VCaP (cell line): ENCODE data around the gene ANKFN1.
A peak's percentile ranks its signal among the peaks of the same experiment; 100 is the strongest.

Source experiments
- H3K27ac ChIP-seq: fragments of 450-650 bp; 2 replicates; pipeline ENCODE4 v1.5.1; 2017
- CTCF ChIP-seq: fragments of 450-650 bp; conservative IDR thresholded peaks from 2 replicates; pipeline ENCODE4 v1.5.1; 2017; ENCODE audit warnings: mild to moderate bottlenecking, moderate library complexity

The ANKFN1 gene

GRCh38 chr17:56350592-56350991, 197.3 kb downstream of the ANKFN1 start:
- no peak for TF ChIP-seq CTCF
- no peak overlapping the region for H3K27ac ChIP-seq

DNA sequence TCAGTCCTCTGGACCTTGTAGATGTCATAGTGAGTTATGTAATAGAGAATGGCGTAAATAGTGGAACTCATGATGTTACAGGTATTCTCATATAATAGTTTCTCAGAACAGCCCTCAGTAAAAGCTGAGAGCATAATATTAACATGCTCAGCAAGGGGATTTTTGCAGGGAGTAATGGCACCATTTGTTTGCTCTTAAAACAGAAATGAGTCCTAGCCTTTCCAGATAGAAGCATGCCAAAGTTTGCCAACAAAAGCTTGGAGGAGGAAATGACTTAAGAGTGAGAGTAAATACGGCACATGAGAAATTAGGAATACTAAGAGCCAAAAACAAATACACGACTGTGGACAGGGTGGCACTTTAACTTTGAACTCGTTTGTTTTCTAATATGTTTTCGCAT, 198.4 kb downstream of the ANKFN1 start:
- peak overlapping the region; percentile 43; the same call in 1 of the 2 replicates for H3K27ac ChIP-seq
- no peak for TF ChIP-seq CTCF

- no peak for TF ChIP-seq CTCF
- no peak overlapping the region for H3K27ac ChIP-seq
These were observed 205.4 kb downstream of the ANKFN1 start for GRCh38 chr17:56358651-56359050.

GRCh38 chr17:56359518-56359917, 206.2 kb downstream of the ANKFN1 start:
- TF ChIP-seq CTCF, result no peak
- no peak overlapping the region for H3K27ac ChIP-seq

DNA sequence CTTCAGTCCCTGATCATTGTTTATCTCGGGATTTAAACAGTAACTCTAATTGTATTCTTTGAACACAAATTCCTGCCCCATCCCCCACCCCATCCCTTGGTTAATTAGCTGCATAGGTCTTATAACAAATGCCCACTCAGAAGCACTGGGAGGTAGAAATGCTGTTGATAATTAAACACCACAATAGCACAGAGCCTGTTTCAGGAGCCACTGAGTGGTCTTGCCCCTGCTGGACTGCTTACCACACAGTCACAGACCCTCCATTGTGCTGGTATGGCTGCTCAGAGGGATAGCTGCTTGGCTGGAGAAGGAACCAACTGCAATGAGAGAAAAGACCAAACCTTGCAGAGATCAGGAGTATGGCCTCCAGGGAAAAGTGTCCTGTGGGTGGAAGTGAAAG, 214.1 kb downstream of the ANKFN1 start:
- no peak for TF ChIP-seq CTCF
- no peak overlapping the region for H3K27ac ChIP-seq

DNA sequence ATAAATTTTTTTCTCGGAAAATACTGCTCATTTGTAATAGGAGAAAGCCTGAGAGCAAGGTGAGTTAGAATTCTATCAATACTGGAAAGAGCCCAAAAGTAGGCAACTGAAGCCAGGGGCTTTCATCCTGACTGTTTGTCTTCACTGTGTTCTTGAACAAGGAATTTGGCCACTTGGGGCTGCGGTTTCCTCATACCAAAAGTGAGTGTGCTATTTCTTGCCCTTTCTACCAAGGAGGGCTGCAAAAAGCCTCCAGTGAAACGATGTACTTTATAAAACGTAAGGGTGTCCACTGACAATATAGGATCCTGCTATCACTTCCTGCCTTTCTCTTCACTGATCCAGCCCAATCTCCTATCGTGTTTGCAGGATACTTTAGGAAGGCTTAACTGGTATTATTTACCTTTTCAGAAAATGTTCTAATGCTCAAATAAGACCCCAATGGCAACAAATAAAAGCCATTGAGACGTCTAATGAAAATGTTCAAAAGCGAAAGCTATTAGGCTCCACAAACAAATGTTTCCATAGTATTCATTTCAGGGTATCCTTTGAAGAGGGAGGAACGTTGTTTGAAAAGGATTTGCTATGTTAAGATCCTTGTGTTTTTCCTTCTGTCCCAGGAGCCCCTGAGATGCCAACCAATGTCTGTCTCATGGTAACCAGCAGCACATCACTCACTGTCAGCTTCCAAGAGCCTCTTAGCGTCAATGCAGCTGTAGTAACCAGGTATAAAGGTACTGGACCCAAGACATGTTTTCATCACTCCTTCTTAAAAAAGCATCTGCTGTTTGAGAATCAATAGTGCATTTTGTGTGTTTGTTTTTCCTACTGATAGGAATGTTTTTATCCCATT, 220.9 kb downstream of the ANKFN1 start:
- TF ChIP-seq CTCF, result no peak
- H3K27ac ChIP-seq, result no peak overlapping the region

DNA sequence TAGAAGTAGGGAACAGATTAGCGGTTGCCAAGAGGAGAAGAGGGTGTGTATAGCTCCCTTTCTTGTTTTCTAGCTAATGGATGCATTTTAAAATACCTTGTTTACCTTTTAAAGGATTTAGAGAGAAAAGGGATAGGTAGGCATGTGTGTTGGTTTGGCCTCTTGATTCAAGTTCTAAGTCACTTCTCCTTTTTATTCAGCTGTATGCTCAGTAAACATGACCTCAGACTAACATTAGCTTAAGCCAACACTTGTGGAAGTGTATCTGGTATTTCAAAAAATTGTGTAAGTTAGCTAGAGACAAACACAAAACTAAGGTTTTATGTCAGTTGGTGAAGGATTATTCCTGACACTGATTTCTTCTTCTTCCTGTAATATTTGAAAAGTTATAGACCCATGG, 236.1 kb downstream of the ANKFN1 start:
- TF ChIP-seq CTCF, result no peak
- H3K27ac ChIP-seq, result no peak overlapping the region
